ENCODE measurements around the gene KCNG2.

KCNG2 gene

DNA sequence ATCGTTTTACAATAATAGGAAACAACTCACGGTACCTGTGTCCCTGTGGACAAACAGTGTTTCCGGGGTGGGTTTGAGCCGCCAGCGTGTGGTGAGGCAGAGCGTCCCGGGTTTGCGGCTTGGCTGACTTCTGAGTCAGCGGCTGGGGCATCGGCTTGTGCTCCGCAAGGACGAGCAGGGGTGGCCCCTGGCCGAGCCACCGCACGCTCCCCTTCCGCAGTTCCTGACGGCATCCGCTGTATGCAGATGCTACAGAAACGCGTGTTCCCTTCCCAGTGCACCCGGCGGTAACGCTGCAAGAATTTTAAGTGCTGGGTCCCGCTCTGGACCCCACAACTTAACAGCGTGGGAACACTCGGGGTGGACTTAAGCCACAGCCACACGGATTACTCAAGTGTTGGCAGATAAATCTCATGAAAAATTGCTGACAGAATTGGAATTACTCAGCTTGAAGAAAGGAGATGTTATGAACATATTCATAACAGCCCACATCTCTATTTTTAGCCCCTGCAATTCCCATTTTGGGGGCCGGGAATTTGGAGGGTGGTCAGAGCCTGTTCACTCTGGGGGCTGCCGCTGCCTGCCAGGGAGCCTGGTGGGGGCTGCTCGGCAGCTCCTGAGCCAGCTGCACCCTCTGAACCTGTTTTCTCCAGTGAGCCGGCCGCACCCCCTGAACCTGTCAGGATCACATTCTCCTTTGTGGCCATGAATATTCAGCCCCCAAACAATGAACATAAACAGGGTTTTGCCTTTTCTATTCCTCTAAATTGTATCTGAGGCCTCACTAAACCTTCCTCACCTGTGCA, 12.6 kb upstream of the KCNG2 start:
- DNase-seq (ENCODE audit: low spot score): no peak

DNA sequence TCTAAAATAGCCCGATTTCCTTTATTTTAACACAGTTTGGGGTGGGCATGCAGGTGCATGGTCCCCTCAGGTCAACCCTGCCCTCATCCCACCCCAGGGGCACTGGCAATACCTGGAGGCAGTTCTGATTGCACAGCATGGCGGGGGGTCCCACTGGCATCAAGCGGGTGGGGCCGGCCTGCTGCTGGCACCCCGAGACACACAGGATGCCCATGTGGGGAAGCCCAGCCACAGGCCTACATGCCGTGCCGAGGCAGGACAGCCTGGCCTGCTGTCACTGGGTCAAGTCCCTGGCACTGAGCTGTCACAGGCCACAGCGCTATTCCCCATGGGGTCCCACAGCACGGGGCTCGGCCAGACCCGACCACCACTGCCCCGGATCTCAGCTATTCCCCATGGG, 11.9 kb upstream of the KCNG2 start:
- no peak for DNase-seq (ENCODE audit: low spot score)

DNA sequence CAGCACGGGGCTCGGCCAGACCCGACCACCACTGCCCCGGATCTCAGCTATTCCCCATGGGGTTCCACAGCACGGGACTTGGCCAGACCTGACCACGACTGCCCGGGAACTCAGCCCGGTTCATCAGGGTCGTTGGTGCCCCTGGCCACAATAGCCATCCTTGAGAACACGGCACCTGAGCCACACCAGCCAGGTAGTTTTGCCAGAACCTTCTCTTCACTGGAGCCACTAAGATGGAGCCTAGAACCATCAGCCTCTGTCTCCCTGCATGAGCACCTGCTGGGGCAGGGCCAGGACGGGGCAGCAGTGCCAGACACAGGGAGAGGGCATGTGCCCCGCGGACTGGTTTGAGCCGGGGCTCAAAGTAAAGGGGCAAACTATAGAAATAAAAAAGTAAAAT, 11.4 kb upstream of the KCNG2 start:
- DNase-seq (ENCODE audit: low spot score): no peak

DNA sequence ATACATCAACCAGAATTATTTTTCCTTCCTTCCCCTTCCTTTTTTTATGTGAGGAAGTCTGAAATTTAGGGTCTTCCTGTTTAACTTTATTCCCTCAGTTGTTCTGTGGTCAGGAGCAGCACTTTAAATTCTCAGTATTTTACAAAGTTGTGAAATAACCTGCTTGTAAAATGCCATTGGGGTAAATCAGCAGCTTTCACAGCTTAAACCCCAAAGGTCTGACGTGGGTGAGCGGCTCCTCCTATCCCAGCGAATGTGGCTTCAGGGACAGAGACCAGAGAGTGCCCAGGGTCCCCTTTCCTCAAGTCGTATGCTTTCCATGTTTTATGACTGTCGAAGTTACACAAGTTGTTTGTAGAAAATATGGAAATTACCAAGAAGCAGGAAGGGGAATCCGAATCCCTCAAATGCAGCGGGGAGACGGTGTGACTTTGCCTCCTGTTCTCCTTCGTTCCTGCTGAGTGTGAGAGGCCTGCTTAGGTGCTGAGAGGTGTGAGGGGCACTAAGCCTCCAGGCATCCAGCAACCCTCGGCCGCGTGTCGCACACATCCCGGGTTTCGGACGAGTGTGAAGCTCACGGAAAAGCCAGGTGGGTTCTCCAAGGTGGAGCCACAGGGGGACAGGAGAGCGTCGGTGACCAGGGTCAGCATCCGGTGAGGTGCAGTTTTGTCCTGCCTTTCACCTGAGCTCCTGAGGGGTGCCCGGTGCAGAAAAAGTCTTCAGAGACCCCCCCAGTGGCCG, 10.8 kb upstream of the KCNG2 start:
- DNase-seq (ENCODE audit: low spot score): no peak

DNA sequence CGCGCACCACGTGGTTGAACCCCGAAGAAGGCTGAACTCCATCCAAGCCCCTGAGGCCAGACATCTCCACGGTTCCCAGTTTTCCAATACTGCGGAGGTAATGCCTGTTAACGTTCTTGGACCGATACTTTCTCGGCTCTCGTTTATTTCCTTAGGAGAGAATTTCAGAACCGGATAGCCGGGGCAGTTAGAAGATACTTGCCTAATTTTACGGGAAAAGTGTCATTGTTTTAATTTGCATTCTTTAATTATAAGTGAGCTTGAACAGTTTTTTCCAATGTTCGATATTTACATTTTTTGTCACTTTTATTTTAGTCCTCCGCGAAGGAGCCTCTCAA, 10.2 kb upstream of the KCNG2 start:
- no peak for DNase-seq (ENCODE audit: low spot score)

DNA sequence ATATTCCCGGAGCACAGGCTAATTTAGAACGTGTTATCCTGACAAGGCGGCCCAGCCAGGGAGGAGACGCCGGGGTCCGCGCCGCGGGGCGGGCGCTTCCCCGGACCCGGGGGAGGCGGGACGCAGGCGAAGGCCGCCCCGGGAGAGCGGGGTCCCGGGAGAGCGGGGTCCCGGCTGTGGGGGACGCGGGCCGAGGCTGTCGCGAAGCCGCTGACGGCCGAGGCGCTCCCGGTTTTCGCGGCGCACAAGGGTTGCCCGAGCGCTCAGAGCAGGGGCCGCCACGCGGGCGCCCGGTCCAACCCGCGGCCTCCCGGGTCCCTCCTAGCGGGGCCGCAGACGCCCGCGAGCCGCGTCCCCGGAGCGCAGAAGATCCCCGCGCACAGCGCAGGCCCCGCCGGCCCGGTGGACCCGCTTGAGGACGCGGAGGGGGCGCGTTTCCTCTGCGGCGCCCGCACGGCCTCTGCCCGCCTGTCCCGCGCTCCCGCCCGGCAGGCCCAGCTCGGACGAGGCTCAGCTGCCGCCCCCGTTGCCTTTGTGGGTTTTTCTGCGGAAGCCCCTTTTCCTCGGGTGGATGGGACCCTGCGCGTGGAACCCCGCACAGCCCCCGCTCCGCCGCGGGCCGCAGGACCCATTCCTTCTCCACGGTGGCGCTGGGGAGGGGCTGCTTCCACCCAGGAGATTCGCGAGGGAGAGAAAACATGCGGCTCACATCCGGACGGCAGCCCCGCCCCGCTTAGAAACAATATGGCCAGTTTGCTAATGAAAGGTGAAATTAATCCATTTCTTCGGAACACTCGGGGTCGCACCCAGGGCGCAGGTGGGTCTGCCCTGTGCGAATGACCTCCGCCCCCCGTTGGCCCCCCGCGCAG, 9.6 kb upstream of the KCNG2 start:
- no peak for DNase-seq (ENCODE audit: low spot score)

DNA sequence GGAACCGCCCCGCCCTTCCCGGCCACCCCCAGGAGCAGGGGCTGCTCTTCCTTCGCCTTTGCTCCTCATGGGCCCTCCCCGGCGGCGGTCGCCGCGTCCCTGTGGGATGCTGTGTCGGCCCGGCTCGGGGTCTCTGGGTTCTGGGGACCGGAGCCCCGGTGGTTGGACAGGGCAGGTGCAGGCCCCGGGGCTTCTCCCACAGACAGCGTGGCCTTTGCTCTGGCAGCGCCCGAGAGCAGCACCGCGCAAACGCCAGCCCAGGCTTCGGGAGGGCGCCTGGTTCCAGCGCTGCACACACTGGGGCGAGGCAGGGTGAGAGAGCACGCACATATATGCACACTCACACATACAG, 9.0 kb upstream of the KCNG2 start:
- DNase-seq (ENCODE audit: low spot score): no peak

DNA sequence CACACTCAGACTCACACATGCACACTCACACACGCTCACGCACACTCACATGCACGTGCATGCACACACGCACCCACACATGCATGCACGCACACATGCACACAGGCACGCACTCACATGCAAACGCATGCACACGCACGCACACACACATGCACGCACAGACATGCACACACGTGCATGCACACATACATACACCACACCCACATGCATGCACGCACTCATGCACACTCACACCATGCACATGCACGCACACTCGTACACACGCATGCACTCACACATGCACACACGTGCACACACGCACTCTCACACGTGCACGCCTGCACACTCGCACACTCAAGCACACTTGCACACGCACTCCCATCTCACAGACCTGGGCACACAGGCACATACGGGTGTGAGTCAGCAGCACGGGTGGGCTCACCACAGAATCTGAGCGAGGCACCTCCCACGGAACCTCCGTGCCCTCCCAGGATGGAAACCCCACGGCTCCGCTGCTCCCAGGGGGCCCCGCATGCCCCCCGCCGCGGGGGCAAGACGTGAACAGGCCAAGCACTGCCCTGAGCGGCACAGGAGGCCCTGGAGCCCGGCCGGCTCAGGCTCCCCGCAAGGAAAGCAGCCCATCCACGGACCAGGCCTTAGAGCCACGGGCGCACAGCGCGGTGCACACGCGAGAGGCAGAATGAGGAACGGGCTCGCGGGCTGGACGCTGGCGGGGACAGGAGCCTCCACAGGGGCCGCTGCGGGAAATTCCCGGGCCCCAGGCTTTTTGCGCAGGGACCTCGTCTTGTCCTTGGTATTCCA, 8.4 kb upstream of the KCNG2 start:
- DNase-seq (ENCODE audit: low spot score): no peak

DNA sequence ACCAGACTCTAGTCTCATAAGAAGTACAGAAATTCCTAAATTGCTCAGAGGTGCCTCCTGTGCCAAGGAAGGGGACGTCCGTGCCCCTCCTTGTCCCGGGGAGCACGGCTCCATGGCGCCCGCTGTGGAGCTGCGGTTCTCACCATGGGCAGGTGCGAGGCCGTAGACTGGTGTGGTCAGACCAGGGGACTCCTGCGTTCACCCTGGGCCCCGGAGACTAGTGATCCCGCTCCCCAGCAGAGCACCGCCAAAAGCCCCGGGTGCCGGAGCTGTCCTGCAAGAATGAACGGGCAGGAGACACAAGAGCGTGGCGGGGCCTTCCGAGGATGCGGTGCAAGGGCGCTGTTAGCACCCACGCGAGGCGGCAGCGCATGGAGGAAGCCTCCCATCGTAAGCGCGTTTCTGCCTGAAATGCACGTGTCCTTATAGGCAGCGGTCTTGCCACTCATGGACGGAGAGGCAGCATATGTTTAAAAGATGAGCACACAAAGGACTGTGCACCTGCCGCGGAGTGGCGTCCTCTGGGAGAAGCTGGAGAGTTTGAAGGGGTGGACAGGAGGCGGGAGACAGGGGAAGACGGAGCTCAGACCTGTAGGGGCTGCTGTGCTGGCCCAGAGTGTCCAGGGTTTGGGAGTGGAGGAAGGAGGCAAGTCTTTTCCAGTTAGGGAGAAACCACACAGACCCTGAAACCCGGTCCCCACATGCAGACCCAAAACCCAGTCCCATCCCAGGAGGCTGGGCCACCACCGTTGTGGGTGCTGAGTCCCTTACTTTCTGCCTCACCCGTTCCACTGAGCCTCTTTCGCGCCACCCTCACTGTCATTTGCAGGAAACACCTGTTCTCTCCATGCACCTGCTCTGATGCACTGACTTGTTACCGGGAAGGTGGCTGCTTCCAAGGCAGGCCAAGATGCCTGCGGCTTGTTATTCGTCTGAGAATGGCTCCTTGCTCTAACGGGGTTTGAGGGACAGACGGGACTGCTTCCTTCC, 7.5 kb upstream of the KCNG2 start:
- DNase-seq (ENCODE audit: low spot score): no peak

DNA sequence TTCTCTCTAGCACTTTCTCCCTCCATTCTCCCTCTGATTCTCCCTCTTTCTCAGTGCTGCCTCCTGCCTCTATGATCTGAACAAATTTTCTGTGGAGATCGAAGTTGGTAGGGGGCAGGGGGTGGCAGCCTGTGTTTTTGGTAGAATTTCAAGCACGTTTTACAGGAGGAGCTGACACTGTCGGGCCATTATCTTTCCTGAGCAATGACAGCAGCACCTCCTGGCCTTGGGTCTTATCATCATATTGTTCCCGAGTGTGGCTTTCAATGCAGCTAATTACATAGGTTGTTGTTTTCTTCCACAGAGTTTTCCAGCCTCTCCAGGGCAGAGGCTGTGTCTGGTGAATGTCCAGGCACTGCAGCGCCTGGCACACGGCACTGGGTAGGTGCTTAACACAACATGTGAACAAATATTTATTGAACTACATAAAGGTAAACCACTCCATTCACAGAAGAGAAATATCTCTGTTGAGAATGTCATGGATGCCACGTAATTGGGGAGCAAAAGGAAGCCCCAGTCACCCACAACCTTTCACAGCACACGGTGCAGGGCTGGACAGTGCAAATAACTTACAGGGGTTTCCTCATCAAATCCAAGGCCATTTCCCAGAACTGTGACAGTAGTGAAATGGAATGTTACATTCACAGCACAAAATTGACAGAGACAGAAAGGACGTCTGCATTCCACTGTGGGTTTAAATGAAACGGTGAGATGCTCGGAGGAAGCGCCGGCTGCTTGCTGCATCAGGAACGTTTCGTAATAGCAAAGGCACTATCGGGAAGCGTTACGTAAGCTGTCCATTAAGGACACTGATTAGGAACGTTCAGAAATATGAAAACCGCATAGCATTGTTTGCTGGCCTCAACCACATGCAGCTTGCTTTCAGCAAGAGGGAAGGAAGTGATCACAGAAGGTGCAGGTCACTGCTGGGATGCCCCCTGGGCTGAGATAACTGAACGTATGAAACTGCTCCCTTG, 6.5 kb upstream of the KCNG2 start:
- DNase-seq (ENCODE audit: low spot score): no peak

DNA sequence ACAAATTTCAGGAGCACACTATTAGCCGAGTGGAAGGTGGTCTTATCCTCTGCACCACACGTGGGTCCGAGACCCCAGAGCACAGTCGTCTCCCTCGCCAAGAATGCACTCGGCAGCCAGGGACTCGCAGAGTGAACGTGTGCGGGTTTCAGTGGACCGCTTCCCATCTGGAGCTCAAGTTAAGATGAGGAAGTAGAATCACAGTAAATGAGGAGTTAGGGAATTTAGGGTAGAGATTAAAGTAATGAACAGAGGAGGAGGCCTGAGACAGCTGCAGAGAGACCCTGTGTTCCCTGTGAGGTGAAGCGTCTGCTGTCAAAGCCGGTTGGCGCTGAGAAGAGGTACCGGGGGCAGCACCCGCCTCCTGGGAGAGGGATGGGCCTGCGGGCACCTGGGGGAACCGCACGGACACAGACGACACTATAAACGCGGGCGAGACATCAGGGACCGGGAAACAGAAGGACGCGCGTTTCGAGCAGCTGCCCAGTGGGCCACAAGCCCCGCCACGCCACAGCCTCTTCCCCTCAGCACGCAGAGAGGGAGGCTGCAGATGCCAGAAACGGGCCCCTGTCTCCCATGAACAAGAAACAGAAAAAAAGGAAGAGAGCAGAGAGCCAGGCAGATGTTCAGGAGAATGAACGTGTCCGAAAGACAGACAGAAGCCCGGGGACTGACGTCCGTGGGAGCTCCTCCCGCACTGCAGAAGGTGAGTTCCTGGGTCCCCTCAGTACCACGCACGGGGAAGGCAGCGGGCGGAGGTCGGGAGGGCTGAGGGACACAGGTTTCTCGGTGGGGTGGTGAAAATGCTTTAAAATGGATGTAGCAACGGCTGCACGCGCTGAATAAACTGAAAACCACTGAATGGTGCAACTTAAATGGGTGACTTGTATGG, 5.4 kb upstream of the KCNG2 start:
- DNase-seq (ENCODE audit: low spot score): no peak

DNA sequence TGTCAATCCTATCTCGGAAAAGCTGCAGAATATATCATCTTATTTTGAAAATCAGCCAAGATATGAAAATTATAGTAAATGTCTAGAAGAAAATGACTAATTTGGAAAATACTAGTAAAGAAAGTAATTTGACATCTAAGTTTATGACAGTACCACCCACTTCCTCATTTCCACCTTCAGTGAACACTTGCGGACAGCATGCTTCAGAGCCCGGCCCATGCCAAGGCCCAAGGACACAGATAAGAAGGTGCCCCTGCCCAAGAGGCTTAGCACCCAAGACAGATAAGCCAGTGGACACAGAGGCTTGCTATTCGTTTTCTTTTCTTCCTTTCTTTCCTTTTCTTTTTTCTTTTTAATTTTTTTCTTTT, 4.8 kb upstream of the KCNG2 start:
- no peak for DNase-seq (ENCODE audit: low spot score)

DNA sequence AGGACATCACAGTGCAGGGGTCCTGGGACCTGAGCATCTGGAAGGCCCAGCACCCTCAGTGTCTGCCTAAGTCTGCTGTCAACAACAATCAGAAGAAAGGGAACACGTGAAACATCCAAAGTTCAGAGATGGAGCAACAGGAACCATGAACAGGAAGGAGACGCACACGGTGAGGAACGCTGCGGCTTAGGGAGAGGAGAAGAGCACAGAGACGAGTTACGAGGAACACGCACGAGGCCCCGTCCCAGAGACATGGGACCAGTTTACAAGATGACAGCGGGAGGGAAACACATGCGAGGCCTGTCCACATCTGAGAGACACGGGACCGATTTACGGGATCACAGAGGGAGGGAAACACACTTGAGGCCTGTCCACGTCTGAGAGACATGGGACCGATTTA, 2.9 kb upstream of the KCNG2 start:
- DNase-seq (ENCODE audit: low spot score): no peak

DNA sequence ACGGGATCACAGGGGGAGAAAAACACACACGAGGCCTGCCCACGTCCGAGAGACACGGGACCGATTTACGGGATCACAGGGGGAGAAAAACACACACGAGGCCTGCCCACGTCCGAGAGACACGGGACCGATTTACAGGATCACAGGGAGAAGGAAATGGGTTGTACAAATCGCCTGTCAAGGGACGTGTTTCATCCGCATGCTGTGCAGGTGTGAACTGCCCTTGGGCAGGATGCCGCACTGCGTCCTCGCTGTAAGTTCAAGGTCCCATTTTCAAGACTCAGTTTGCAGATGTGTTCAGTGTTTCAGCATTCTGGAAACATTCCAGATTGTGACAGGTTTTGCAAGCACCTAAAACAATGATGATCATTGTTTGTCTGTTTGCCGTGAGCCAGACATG, 2.3 kb upstream of the KCNG2 start:
- DNase-seq (ENCODE audit: low spot score): no peak

DNA sequence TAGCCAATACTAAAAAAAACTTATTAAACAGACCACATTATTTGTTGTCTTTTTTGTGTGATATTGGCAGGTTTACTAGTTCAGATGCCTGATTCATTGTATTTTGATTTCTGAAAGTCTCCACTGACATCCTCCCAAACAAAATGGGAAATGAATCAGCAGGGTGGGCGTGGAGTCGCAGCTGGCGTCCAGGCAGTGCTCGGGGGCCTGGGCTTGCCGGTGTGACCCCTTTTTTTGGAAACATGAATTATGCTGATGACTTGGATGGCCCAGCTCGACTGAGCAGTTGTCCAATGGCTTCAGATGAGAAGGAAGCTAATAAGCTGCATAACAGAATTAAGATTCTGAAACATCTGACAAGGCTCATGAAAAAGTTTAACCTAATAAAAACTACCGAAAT, 1.7 kb upstream of the KCNG2 start:
- DNase-seq (ENCODE audit: low spot score): no peak

DNA sequence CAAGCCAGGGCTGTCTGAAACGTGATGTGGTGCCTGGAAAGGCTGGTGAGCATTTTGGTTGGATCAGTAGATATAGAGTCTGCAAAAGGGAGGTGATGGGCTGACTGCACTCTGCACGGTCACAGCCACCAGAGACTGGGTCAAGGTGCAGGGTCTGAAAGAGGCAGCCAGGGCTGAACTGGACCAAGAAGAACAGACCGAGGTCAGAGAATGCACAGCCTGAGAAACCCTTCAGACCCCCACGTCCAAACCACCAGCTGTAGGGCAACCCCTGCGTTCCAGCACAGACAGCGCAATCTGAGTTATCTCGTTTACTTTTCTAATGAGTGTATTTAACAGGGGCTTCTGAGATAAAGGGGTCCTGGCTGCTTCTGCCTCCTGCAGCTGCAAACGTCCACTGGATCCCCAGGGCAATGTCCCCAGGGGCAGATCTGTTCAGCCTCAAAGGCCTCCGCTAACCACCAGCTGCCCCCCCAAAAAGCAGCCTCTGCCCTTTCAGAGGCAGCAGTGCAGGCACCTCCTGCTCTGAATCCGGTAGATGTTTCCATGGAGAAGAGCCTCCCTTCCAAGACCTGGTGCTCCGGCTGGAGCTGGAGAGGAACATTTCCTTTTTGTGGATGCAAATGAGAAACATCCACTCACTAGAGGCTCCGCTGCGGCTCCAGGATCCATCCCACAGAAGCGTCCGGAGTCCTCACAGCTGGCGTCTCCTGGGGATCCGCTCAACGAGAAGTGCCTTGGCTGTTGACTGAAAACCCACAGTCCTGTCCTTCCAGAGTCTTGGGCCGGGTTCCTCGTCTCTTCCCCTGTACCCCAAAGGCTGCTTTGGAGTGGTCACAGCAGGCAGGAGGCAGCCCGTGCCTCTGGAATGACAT, 970 bp upstream of the KCNG2 start:
- DNase-seq (ENCODE audit: low spot score): no peak

DNA sequence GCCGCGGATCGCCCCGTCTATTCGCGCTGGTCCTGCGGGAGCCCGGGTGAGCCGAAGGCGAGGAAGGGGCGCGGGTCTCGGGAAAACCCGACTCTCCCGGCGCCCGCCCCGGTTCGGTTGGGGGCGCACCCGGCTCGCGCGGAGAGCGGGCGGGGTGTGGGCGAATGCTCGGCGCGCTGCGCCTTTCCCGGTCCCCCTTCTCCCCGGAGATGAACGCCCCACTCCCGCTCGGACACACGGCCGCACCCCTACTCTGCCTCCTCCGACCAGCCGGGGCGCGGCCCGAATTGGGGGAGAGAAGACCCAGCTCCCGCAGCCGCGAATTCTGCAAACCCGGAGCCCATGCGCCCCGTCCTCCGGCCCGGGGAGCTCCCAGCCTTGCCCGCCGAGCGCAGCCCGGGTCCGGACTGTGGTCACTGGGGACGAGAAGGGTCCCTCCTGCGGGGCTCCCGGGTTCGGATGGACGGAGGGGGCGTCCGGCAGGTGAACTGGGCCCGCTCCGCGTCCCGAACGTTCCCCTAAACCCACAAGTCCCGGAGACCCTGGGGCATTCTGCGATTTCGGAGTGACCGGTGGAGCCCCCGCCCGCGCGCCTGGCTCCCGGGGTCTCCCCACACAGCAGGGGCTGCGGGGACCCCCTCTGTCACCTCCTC, 734 bp downstream of the KCNG2 start:
- no peak for DNase-seq (ENCODE audit: low spot score)

All from globus pallidus (tissue), 1 donor.